SK-N-MC (cell line): Measurements from ENCODE around the gene LIFR.

Source experiments
- EZH2 ChIP-seq: fragments of 200-600 bp; sonication (generic); IDR thresholded peaks from one replicate; pipeline ENCODE4 v1.6.1; 2017; ENCODE audit warnings: antibody characterized with exemption
- FOXP2 ChIP-seq: optimal IDR thresholded peaks from 2 replicates; pipeline ENCODE3; 2011; ENCODE audit warnings: mild to moderate bottlenecking, moderate library complexity; ENCODE audit not compliant: insufficient read depth; ENCODE audit errors: extremely low read length, control extremely low read depth
- POLR2AphosphoS5 ChIP-seq: IDR thresholded peaks from 2 replicates; pipeline ENCODE4 v1.6.1; 2012; ENCODE audit warnings: mild to moderate bottlenecking, low read depth, low read length, borderline replicate concordance

DNA sequence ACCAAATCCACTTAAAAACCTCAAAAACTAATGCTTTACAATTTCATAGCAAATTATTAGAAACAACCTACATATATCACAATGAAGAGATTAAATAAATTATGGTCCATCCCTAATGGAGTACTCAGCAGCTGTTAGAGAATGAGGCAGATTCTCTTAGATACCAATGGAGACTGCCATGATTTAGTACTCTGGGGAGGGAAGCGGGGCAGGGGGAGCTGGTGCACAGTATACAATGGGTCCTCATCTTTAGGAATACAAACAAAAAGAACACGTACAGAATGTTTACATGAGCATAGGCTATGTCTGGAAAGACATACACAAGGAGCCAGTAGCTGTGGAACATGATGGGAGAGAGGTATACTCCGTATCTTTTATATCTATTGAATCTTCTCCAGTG lies 2.0 kb downstream of the LIFR start:
- no peak for TF ChIP-seq POLR2AphosphoS5
- TF ChIP-seq EZH2: no peak
- TF ChIP-seq FOXP2: no peak
